Calu3 (cell line): ENCODE results near the gene CELA3B. TPM values are rescaled to one million over a fixed set of nuclear protein-coding genes. Genes with fewer than 3 reads are reported as not detected.
"Not testable (repeated sequence)": the region's sequence is repeated elsewhere in the genome, so short reads cannot be mapped to it uniquely, and the experiment has no call there.

Experiments used
- BruUV-seq: library from RNA; stranded (reverse); fragments of 400-500 nt; replicated peaks from 2 replicates; lab custom pipeline; 2021; lab: Mats Ljungman, UMichigan
- CTCF ChIA-PET: fragments of 300-600 bp; sonication (Branson Sonifier 250); formaldehyde crosslinking; loops from one replicate; lab custom pipeline; 2022; ENCODE audit warnings: antibody characterized with exemption; lab: Charles Lee
- DNase-seq: peaks from one replicate; pipeline ENCODE4 v3.0.0; 2022
- H3K27ac Mint-ChIP-seq: one replicate; pipeline ENCODE4 v1.8.0; 2022; ENCODE audit warnings: mixed read lengths; ENCODE audit not compliant: unreplicated experiment
- H3K27me3 Mint-ChIP-seq: one replicate; pipeline ENCODE4 v1.8.0; 2022; ENCODE audit warnings: mixed read lengths; ENCODE audit not compliant: unreplicated experiment
- H3K36me3 Mint-ChIP-seq: one replicate; pipeline ENCODE4 v1.8.0; 2022; ENCODE audit warnings: mild to moderate bottlenecking, moderate library complexity, mixed read lengths; ENCODE audit not compliant: insufficient read depth, unreplicated experiment
- H3K4me1 Mint-ChIP-seq: one replicate; pipeline ENCODE4 v1.8.0; 2022; ENCODE audit warnings: mild to moderate bottlenecking, low read depth, mixed read lengths; ENCODE audit not compliant: unreplicated experiment
- H3K4me3 Mint-ChIP-seq: one replicate; pipeline ENCODE4 v1.8.0; 2022; ENCODE audit warnings: mild to moderate bottlenecking, low read depth, moderate library complexity, mixed read lengths; ENCODE audit not compliant: unreplicated experiment
- H3K9me3 Mint-ChIP-seq: one replicate; pipeline ENCODE4 v1.8.0; 2022; ENCODE audit warnings: low read depth, mixed read lengths; ENCODE audit not compliant: unreplicated experiment
- CTCF ChIP-seq: fragments of 200-600 bp; IDR thresholded peaks from one replicate; pipeline ENCODE4 v1.8.0; 2022; ENCODE audit warnings: antibody characterized with exemption; ENCODE audit not compliant: unreplicated experiment
- intact Hi-C: fragments of 100-400 bp; cut with micrococcal nuclease; formaldehyde crosslinking; loops from one replicate; pipeline ENCODE4 v1.10.0; 2022; ENCODE audit not compliant: unreplicated experiment
- total RNA-seq: library from RNA; stranded (reverse); gene quantifications from 2 replicates; pipeline ENCODE4 v1.2.3, GENCODE V29; 2022

CELA3B gene
- total RNA-seq, 1 experiment from 2014 or later: not detected

GRCh38 chr1:21966247-21967000 lies 10.4 kb upstream of the CELA3B start:
- H3K9me3 Mint-ChIP-seq: no peaks in the 10 kb centered on the region
- H3K27ac Mint-ChIP-seq: no peak overlapping the region
- H3K36me3 Mint-ChIP-seq: no peaks in the 10 kb centered on the region
- no peak overlapping the region for H3K4me3 Mint-ChIP-seq
- no peaks in the 10 kb centered on the region for H3K27me3 Mint-ChIP-seq
- H3K4me1 Mint-ChIP-seq: peaks cover 38% of the 10 kb centered on the region
- intact Hi-C loops: no loop called here
- TF ChIP-seq CTCF: no peak
- DNase-seq: no peak
- CTCF ChIA-PET: no interaction called here
- BruUV-seq: no TSS peak

- H3K4me3 Mint-ChIP-seq, CTCF ChIA-PET, intact Hi-C loops, H3K27me3 Mint-ChIP-seq, H3K36me3 Mint-ChIP-seq, H3K9me3 Mint-ChIP-seq, DNase-seq, H3K27ac Mint-ChIP-seq, BruUV-seq: not testable (repeated sequence)
- peaks cover 38% of the 10 kb centered on the region for H3K4me1 Mint-ChIP-seq
Observed at GRCh38 chr1:21967216-21967615, 9.6 kb upstream of the CELA3B start.

- H3K4me3 Mint-ChIP-seq, DNase-seq, H3K27me3 Mint-ChIP-seq, H3K9me3 Mint-ChIP-seq, CTCF ChIA-PET, intact Hi-C loops, H3K36me3 Mint-ChIP-seq, BruUV-seq: not testable (repeated sequence)
- Mint-ChIP-seq H3K27ac (peak overlapping the region; percentile 66), H3K4me1 (peaks cover 31% of the 10 kb centered on the region)
Observed at GRCh38 chr1:21969066-21969465, 7.8 kb upstream of the CELA3B start.

- H3K36me3 Mint-ChIP-seq: peaks cover 15% of the 10 kb centered on the region
- H3K4me3 Mint-ChIP-seq, intact Hi-C loops, CTCF ChIA-PET, BruUV-seq, H3K9me3 Mint-ChIP-seq, H3K27me3 Mint-ChIP-seq, DNase-seq: not testable (repeated sequence)
- H3K27ac Mint-ChIP-seq: peak overlapping the region; percentile 23
- peaks cover 23% of the 10 kb centered on the region for H3K4me1 Mint-ChIP-seq
Observed at GRCh38 chr1:21970523-21970922, 6.3 kb upstream of the CELA3B start.

GRCh38 chr1:21972973-21973441 lies 3.8 kb upstream of the CELA3B start:
- peaks cover 30% of the 10 kb centered on the region for H3K4me1 Mint-ChIP-seq
- DNase-seq, H3K27me3 Mint-ChIP-seq, intact Hi-C loops, BruUV-seq, H3K9me3 Mint-ChIP-seq, H3K4me3 Mint-ChIP-seq: not testable (repeated sequence)
- peaks cover 15% of the 10 kb centered on the region for H3K36me3 Mint-ChIP-seq
- H3K27ac Mint-ChIP-seq: peak overlapping the region; percentile 86
- CTCF ChIA-PET: interaction anchor here (0.7 to 1.2 kb wide), 2 partner anchors 13 to 262 kb away, joined by 3 to 5 read pairs; no protein-coding TSS in a partner anchor

- intact Hi-C loops, H3K9me3 Mint-ChIP-seq, H3K4me3 Mint-ChIP-seq, H3K27me3 Mint-ChIP-seq, DNase-seq, BruUV-seq: not testable (repeated sequence)
- peak overlapping the region; percentile 86 for H3K27ac Mint-ChIP-seq
- CTCF ChIA-PET: interaction anchor here (0.8 kb wide), 1 partner anchor 51 kb away, joined by 3 read pairs; no protein-coding TSS in a partner anchor
- H3K4me1 Mint-ChIP-seq: peaks cover 22% of the 10 kb centered on the region
- peaks cover 15% of the 10 kb centered on the region for H3K36me3 Mint-ChIP-seq
Observed at GRCh38 chr1:21973948-21974347, 2.9 kb upstream of the CELA3B start.

GRCh38 chr1:21974699-21975098 lies 2.1 kb upstream of the CELA3B start:
- H3K9me3 Mint-ChIP-seq, CTCF ChIA-PET, BruUV-seq, H3K27me3 Mint-ChIP-seq, H3K4me3 Mint-ChIP-seq, intact Hi-C loops: not testable (repeated sequence)
- DNase-seq: peak; percentile 47
- Mint-ChIP-seq H3K36me3 (peaks cover 15% of the 10 kb centered on the region), H3K27ac (peak overlapping the region; percentile 91), H3K4me1 (peaks cover 17% of the 10 kb centered on the region)

GRCh38 chr1:21975296-21975695 lies 1.5 kb upstream of the CELA3B start:
- H3K27me3 Mint-ChIP-seq, intact Hi-C loops, DNase-seq, CTCF ChIA-PET, BruUV-seq, H3K4me3 Mint-ChIP-seq, H3K9me3 Mint-ChIP-seq: not testable (repeated sequence)
- Mint-ChIP-seq H3K4me1 (peaks cover 17% of the 10 kb centered on the region), H3K36me3 (peaks cover 15% of the 10 kb centered on the region), H3K27ac (peak overlapping the region; percentile 22)

GRCh38 chr1:21978209-21978608 lies 1.4 kb downstream of the CELA3B start:
- H3K36me3 Mint-ChIP-seq: peaks cover 15% of the 10 kb centered on the region
- BruUV-seq, CTCF ChIA-PET: not testable (repeated sequence)

More at GRCh38 chr1:21978209-21978608, 1.4 kb downstream of the CELA3B start:
- H3K9me3 Mint-ChIP-seq, H3K4me1 Mint-ChIP-seq, intact Hi-C loops, H3K27ac Mint-ChIP-seq, DNase-seq, H3K27me3 Mint-ChIP-seq, H3K4me3 Mint-ChIP-seq: not testable (repeated sequence)
